ENCODE measurements around the gene WAPL.

WAPL gene

GRCh38 chr10:86450806-86451603 is 70.6 kb downstream of the WAPL start:
- no peak for DNase-seq

- no peak for DNase-seq
Observed at GRCh38 chr10:86449926-86450558, 71.5 kb downstream of the WAPL start.

GRCh38 chr10:86447432-86447831 is 74.2 kb downstream of the WAPL start:
- DNase-seq: no peak

- no peak for DNase-seq
Observed at GRCh38 chr10:86446987-86447386, 74.6 kb downstream of the WAPL start.

GRCh38 chr10:86446440-86446839 is 75.2 kb downstream of the WAPL start:
- DNase-seq: no peak

- no peak for DNase-seq
Observed at GRCh38 chr10:86443936-86444335, 77.7 kb downstream of the WAPL start.

GRCh38 chr10:86443069-86443468 is 78.5 kb downstream of the WAPL start:
- DNase-seq: no peak

- no peak for DNase-seq
Observed at GRCh38 chr10:86440874-86441843, 80.4 kb downstream of the WAPL start.

- DNase-seq: no peak
Observed at GRCh38 chr10:86439544-86439943, 82.0 kb downstream of the WAPL start.

- DNase-seq: no peak
Observed at GRCh38 chr10:86438091-86438749, 83.4 kb downstream of the WAPL start.

- no peak for DNase-seq
Observed at GRCh38 chr10:86437447-86437846, 84.1 kb downstream of the WAPL start.

- DNase-seq: no peak
Observed at GRCh38 chr10:86436963-86437362, 84.6 kb downstream of the WAPL start.

GRCh38 chr10:86434656-86435055 is 86.9 kb downstream of the WAPL start:
- no peak for DNase-seq

- DNase-seq: no peak
Observed at GRCh38 chr10:86423739-86424138, 97.9 kb downstream of the WAPL start.

GRCh38 chr10:86419101-86419500 is 102.5 kb downstream of the WAPL start:
- DNase-seq: no peak

- DNase-seq: no peak
Observed at GRCh38 chr10:86415583-86415982, 106.0 kb downstream of the WAPL start.

GRCh38 chr10:86415116-86415515 is 106.5 kb downstream of the WAPL start:
- no peak for DNase-seq

GRCh38 chr10:86413046-86413728 is 108.4 kb downstream of the WAPL start:
- DNase-seq: peak; percentile 14

- DNase-seq: no peak
Observed at GRCh38 chr10:86411852-86412560, 109.6 kb downstream of the WAPL start.

GRCh38 chr10:86411281-86411841 is 110.2 kb downstream of the WAPL start:
- DNase-seq: no peak

GRCh38 chr10:86410542-86411124 is 111.0 kb downstream of the WAPL start:
- no peak for DNase-seq

All from SIG-M5 (cell line).